GM23248 (cell line): ENCODE results near the gene WNT3A.

Experiments
- EZH2 ChIP-seq: fragments of 200-600 bp; sonication (generic); IDR thresholded peaks from 2 replicates; pipeline ENCODE4 v1.6.1; 2018; ENCODE audit warnings: antibody characterized with exemption, mild to moderate bottlenecking; ENCODE audit not compliant: insufficient read depth, poor library complexity, severe bottlenecking
- EZH2phosphoT487 ChIP-seq: fragments of 200-600 bp; sonication (generic); IDR thresholded peaks from 2 replicates; pipeline ENCODE4 v1.6.1; 2018; ENCODE audit warnings: antibody characterized with exemption, moderate library complexity, mild to moderate bottlenecking, low read depth; ENCODE audit not compliant: insufficient read depth

GRCh38 chr1:228073857-228074545 is 67.2 kb downstream of the WNT3A start:
- TF ChIP-seq EZH2 = no peak
- no peak for TF ChIP-seq EZH2phosphoT487
